Fibroblast of villous mesenchyme (primary cell): ENCODE results near the gene GALNT10. TPM values are rescaled to one million over a fixed set of nuclear protein-coding genes. Genes with fewer than 3 reads are reported as not detected.

Experiments used
- DNase-seq: peaks from one replicate; pipeline ENCODE4 v3.0.0-alpha.2; 2010; ENCODE audit warnings: low read depth
- H3K4me3 ChIP-seq: 2 replicates; pipeline ENCODE4 v1.5.1; 2011; ENCODE audit warnings: low read depth, mild to moderate bottlenecking, low read length
- total RNA-seq: library from RNA; depleted of rRNA; stranded (reverse); fragments of >200 nt; gene quantifications from 2 replicates; pipeline ENCODE4 v1.2.3, GENCODE V29; 2012
- TF ChIP-seq, protein P1 (sequence below): IDR thresholded peaks from 2 replicates; pipeline ENCODE4 v1.5.1; 2012; ENCODE audit warnings: low read depth, mild to moderate bottlenecking, low read length; ENCODE audit not compliant: insufficient read depth

Gene GALNT10
- total RNA-seq, 1 donor, result 40.6 TPM

GRCh38 chr5:154372661-154373060, 182.1 kb downstream of the GALNT10 start:
- no peak overlapping the region for H3K4me3 ChIP-seq
- no peak for DNase-seq
- TF ChIP-seq, protein P1, sequence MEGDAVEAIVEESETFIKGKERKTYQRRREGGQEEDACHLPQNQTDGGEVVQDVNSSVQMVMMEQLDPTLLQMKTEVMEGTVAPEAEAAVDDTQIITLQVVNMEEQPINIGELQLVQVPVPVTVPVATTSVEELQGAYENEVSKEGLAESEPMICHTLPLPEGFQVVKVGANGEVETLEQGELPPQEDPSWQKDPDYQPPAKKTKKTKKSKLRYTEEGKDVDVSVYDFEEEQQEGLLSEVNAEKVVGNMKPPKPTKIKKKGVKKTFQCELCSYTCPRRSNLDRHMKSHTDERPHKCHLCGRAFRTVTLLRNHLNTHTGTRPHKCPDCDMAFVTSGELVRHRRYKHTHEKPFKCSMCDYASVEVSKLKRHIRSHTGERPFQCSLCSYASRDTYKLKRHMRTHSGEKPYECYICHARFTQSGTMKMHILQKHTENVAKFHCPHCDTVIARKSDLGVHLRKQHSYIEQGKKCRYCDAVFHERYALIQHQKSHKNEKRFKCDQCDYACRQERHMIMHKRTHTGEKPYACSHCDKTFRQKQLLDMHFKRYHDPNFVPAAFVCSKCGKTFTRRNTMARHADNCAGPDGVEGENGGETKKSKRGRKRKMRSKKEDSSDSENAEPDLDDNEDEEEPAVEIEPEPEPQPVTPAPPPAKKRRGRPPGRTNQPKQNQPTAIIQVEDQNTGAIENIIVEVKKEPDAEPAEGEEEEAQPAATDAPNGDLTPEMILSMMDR, result no peak

- no peak overlapping the region for H3K4me3 ChIP-seq
- DNase-seq, result no peak
- TF ChIP-seq, protein P1, result no peak
Observed at GRCh38 chr5:154373326-154373725, 182.8 kb downstream of the GALNT10 start.

- TF ChIP-seq, protein P1, result no peak
- no peak overlapping the region for H3K4me3 ChIP-seq
- DNase-seq, result no peak
Observed at GRCh38 chr5:154373729-154374179, 183.2 kb downstream of the GALNT10 start.

DNA sequence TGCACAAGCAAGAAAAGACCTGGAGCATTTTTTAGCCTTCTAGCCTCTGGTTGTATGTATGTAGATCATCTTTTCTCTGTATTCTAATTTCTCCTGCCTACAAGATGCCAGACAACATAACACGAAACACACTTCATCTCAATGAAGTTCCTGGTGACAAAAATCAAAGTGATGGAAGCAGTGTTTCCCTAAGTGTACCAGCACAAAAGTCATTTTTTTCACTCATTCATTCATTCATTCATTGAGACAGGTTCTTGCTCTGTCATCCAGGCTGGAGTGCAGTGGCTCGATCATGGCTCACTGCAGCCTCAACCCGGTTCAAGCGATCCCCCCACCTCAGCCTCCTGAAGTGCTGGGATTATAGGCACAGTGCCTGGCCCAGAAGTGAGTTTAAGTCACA, 183.7 kb downstream of the GALNT10 start:
- H3K4me3 ChIP-seq, result no peak overlapping the region

DNA sequence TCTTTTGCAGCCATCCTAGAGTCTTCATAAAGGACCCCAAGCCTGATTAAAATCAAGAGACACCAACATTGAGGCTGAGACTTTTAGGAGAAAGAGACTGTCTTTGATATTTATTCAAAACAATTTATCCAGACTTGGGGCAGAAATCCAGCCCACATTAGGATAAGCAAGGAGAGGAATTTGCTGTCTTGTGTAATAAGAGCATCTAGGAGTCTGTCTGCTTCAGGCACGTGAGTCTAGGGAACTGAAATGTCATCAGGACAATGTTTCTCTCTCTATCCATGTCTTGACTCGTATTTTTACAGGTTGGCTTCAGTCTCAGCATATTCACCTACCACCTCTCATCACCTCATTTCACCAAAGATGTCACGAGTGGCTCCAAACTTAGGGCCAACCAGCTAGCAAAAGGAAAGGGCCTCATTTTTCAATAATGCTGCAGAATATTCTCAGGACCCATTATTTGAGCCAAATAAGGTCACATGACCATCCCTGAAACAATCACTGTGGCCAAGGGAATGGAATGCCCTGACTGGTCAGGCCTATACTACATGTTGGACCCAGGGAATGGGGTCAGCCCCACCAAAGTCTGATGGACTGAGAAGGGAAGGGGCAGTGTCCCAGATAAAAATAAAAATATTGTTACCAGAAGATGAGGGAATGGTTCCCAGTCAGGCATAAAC, 184.9 kb downstream of the GALNT10 start:
- TF ChIP-seq, protein P1, result no peak
- DNase-seq, result peak; percentile 73
- H3K4me3 ChIP-seq, result no peak overlapping the region

More for the DNA sequence above, 183.7 kb downstream of the GALNT10 start:
- TF ChIP-seq, protein P1, result no peak
- no peak for DNase-seq

- DNase-seq, result no peak
- H3K4me3 ChIP-seq, result no peak overlapping the region
- TF ChIP-seq, protein P1, result no peak
Observed at GRCh38 chr5:154376481-154376880, 185.9 kb downstream of the GALNT10 start.
